Lower leg skin (tissue), 3 donors: ENCODE data around the gene TRIM25.

ENCODE experiments used
- CTCF ChIP-seq, 3 donors: fragments of 450-650 bp; IDR thresholded peaks; one replicate each; pipeline ENCODE4 v1.5.1; 2016; ENCODE audit warnings: antibody characterized with exemption in 3 of 3, mild to moderate bottlenecking in 3 of 3, moderate library complexity in 2 of 3
- POLR2A ChIP-seq, 2 donors: fragments of 450-650 bp; IDR thresholded peaks; one replicate each; pipeline ENCODE4 v1.6.1; 2016 to 2017; ENCODE audit warnings: antibody characterized with exemption in 2 of 2, mild to moderate bottlenecking in 1 of 2, moderate library complexity in 1 of 2

DNA sequence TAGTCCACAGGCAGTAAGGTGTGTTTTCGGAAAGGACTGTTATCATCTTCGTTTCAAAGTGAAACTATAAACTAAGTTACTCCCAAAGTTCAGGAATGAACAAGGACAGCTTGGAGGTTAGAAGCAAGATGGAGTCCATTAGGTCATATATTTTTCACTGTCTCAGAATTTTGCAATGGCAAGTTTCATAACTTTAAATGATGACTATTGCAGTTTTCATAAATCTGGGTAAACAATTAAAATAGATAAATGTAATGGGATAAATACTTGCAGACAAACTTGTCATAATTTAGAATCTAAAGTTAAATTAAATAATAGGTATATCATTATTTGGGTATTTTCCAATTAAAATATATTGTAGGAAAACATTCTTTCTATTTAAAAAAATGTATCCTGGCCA lies 14.7 kb upstream of the TRIM25 start:
- TF ChIP-seq CTCF (IDR thresholded peaks at IDR 0.05) (no peak), POLR2A (IDR thresholded peaks at IDR 0.05) (no peak)
